GM21367 (cell line): ENCODE data around the gene USP27X.

Experiments
- ATAC-seq: cut with Tn5 transposase; IDR thresholded peaks from one replicate; pipeline ENCODE4 v1.9.1; 2021; ENCODE audit not compliant: unreplicated experiment

The USP27X gene

DNA sequence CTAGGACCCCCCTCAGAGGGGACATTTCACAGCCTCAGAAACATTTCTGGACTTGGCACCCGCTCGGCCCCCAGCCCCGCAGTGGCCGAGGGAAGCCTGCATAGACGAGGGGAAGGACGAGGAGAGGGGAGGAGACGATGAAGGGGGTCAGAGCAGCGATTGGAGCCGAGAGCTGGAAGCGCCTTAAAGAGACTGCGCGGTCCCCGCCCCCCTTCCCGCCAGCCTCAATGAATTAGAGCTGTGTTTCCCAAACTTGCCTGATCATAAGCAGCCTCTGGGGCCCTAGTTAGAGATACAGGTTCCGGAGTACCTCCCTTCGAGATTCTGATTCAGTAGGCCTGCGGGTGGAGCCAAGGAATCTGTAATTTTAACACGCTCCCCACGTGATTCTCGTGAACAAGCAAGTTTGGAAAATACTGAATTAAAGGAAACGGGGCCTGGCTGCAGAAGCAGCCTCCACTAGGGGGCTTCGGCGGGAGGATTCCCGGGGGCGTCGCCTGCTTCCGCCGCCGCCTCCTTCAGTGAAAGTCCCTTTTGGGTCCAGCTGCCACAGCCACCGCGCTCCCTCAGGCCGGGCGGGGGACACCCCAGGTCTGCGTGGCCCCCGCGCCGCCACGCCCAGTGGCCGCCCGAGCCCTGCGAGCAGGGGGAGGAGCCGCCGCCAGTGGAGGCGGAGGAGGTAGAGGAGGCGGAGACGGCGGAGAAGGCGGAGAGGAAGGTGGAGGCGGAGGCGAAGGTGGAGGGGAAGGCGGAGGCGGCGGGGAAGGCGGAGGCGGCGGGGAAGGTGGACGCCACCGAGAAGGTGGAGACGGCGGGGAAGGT, at the start of gene USP27X:
Gene USP27X (plus strand): TSS at position 651 of the 822 bp plus-strand sequence. CDS start 824 bp downstream, outside the sequence.
- peak; percentile 88 for ATAC-seq

DNA sequence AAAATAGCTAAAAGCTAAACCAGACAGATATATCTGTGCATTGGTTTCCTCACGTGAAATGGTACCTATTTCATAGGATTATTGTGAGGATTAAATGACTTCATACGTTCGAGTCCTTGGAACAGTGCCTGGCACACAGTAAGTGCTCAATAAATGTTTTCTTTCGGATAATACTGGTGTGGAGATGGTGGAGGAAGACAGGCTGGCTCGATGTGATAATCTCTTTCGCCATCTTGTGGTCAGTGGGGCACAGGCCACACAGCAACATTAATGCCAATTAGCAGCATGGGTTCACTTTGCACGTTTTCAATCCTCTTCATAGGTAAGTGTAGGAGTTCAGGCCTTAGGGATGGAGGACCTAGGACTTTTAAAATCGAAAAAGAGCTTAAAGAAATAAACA, 40.9 kb upstream of the USP27X start:
- ATAC-seq, result no peak

DNA sequence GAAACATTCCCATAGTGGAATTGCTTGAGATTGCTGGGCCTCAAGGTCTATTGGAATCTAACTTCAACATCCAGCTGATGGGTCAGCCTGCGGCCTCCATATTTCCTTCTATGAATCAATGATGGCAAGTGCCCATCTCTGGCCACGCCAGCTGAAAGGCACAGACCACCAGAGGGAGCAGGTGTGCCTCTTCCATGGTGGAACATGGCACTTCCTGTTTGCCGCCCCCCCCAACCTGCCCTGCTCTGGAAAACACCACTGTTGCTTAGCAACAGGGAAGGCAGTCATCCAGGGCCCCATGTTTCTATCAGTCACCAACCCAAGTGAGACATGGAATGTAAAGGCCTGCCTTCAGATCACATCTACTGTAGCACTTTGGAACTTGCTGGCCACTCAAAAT, 38.6 kb upstream of the USP27X start:
- ATAC-seq, result no peak

DNA sequence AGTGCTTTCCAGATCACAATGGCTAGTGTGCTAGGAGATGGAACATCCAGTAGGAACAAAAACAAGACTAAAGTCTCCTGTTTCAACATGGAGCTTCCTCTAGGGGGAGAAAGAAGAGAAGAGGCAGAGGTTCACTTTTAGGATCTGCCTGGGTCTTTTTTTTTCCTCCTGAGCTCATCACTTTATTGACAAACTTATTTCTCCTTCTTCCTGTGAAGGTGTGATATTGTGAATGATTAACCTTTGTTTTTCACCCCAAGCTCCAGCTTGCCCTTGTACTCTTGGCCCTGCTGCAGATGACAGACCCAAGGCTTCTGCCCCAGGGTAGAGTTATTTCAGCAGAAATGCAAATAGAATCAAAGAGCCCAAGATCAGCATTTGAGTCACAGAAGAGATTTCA, 36.7 kb upstream of the USP27X start:
- no peak for ATAC-seq

DNA sequence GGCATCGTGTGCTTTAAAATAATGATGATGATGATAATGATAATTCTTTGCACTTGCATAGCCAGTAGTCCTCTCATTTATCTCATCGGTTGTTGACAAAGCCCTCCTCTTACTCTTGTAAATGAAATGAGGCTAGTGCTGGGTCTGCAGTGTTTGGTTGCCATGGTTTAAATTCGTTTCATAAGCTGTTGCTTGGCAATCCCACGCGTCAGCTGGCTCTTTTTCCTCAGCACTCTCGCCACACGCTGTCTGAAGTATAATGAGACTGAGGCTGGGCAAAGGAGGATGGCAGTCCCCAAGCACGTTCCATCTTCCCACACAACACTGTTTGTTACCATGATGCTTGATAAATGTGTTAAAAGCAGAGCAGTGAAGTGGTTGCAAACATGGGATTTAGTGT, 34.7 kb upstream of the USP27X start:
- ATAC-seq, result no peak

DNA sequence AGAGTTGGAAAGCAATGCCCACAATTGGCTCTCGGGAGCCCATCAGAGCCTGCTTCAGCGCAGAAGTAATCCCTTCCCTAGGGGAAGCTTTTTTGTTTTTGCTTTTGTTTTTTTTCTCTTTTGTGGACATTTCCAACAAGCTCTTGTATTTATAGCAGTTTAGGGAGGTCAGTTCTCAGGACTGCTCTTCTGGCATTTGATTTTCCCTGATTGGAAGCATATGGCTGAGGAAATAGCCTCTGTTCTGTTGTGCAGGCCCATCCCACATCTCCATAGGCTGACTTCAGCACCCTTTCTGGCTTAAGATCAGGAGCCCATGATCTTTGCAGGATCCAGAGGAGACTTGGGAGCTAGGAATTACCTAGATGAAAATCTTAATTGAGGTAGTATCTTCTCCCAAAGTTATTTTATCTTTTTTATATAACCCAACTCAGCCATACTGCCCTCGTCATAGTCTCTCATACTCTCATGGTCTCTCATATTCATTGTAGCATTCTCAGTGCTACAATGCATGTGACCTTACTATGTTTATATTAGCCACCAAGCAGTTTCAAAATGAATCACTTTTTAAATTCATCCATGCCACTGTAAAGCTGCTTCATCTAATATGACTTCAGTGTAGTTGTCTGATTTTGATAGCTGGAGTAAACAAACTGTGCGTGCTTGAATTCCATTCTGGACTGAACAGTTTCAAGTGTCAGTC, 33.4 kb upstream of the USP27X start:
- no peak for ATAC-seq

DNA sequence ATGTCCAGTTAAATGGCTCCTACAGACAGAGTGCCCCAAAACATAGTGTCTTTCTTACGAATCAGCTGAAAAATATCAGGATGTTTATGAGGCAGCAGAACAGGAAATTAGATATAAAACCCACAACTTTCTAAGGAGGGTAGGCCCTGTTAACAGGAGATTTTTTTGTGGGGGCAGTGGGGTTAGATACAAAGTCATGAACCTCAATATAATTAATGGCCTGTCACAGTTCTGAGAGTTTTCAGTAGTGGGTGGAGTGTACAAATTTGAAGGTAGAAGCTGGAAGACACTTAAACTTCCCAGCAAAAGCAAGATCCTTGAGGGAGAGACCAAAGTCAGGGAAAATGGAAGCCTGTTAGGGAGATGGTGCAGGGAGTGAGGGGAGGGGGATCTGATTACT, 32.8 kb upstream of the USP27X start:
- no peak for ATAC-seq

DNA sequence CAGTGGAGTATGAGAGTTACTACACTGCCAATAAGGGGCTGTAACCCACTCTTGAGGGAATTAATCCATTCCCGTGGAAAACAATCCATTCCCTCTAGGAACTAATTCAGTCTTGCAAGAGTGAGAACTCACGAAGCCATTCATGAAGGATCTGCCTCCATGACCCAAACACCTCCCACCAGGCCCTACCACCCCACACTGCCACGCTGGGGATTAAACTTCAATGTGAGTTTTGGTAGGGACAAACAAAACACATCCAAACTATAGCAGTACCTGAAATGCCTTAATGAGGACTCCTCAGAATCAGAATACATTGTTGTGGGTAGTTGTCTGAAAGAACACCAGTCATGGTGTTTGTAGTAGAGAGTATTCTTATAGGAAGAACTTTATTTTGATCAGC, 31.0 kb upstream of the USP27X start:
- ATAC-seq, result no peak

DNA sequence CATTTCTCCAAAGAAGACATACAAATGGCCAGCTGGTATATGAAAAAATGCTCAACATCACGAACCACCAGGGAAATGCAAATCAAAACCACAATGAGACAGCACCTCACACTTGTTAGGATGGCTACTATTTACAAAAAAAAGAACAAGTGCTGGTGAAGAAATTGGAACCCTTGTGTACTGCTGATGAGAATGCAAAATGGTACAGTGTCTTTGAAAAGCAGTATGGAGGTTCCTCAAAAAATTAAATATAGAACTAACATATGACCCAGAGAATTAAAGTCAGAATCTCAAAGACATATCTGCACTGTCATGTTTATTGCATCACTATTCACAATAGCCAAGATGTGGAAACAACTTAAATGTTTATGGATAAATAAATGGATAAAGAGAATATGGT, 29.3 kb upstream of the USP27X start:
- no peak for ATAC-seq

DNA sequence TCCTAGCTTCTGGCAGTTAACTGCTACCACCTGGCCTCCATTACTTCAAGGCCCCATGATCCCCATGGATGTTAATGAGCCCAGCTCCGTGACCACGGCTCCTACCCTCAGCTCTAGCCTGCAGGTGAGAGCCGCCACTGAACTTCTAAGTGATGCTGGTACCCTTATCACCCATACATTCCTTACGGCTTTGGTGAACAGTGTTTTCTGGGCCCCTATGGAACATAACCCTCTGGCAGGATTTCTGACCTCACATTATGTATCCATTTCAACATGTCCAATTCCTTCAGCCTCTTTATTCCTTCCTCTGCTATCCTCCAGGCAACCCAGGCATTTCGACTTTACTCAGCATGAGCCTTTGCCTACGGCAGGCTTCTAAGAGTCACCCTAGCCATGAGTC, 25.6 kb upstream of the USP27X start:
- ATAC-seq, result no peak

DNA sequence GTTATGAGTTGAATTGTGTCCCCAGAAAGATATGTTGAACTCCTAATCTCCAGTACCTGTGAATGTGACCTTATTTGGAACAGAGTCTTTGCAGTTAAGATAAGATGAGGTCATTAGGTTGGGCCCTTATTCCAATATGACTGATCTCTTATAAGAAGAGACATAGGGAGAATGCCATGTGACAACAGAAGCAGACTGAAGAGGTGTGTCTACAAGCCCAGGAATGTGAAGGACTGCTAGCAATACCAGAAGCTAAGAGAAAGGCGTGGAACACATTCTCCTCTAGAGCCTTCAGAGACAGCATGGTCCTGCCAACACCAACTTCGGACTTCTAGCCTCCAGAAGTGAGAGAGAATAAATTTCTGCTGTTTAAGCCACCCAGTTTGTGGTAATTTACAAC, 22.5 kb upstream of the USP27X start:
- no peak for ATAC-seq

DNA sequence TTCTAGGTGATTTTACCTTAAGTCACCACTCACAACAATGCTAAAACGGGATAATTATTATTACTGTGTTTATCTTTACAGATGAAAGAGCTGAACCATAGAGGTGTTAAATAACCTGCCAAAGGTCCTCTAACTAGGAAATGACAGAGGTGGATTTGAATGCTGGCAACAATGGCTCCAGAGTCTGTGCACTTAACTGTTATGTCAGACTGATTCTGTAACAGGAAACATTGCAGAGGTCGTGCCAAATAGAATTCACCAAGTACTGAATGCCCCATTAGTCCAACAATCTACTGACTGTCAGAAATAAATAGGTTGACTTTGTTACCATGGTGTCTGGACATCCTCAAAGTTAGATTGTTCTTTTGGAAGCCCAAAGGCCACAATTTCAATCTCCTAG, 20.9 kb upstream of the USP27X start:
- ATAC-seq, result no peak

DNA sequence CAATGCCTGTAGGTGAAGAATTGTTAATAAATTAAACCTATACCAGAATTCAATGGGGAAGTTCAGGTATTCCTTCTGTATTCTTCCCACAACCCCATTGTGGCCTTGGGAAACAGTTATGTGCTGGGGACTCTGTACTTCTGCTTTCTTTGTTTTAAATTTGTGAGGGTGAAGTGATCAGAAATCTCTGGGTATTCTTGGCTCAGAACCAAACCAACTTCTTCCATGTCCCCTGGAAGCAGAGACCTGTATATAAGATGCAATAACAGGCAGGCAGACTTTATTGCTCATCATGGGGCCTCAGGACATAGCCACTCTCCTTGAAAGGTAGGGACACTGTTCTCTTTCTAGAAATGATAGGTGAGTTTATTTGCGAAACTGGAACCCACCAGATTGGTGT, 19.8 kb upstream of the USP27X start:
- ATAC-seq, result no peak

DNA sequence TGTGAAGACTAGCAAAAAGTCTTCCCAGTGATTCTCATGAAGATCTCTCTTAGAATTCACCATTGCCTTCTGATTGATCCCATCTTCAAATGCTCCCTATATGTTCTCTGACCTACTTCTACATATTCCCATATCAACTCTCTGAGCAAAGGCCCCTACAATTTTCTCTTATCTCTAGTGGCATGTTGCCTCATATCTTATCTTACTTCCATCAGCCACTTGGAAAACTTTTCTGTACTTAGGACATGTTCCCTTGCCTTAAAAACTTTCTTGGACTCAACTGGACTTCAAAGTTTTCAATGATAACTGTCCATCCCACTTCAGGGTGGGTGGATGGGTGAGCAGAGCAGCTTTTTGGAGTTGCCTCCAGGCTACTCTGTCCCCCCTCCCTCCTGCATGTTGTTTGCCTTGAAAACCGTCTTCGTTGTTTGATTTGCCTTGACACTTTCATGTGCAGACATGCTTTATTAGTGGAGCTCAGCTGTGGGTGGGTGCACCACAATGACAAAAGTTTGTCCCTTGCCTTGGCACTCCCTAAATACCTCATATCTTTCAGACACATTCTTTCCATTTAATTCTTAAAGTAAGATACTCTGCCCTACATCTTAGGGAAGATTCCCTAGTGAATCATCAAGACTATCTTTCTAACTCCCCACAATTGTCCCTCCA, 18.3 kb upstream of the USP27X start:
- ATAC-seq, result no peak

DNA sequence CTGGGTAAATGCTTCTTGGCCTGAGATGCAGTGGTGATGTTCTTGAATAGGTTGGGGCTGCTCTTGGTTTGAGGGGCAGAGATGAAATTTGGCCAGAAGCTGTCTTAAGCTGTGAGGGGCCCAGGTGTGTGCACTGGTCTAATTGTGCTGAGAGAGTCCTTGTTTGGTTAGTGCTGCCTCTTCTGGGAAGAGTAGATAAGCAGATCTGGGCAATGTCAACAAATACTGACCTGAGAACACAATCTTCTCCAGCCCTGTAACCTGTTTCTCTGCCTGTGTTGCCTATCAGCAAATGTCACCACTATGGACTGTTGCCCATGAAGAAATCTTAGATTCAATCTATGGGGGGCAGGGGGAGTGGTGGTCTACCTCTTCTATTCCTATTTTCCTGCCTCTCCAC, 17.2 kb upstream of the USP27X start:
- ATAC-seq, result no peak

DNA sequence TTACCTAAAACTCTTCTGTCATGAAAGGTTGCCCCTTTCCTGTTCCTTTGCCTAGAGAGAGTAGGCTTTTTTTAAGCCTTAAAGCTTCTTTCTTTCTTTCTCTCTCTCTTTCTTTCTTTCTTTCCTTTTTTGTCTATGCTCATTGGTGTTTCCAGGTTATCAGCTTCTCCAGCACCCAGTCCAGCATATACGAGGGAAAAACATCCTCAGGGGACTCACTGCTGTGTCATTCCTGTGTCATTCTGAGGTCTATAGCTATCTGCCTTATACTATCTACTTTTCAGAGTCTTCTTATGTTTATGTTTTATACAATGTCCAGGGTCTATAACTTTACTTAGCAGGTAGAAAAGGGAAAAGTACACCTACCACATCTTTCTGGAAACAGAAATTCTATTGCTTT, 10.5 kb upstream of the USP27X start:
- no peak for ATAC-seq

DNA sequence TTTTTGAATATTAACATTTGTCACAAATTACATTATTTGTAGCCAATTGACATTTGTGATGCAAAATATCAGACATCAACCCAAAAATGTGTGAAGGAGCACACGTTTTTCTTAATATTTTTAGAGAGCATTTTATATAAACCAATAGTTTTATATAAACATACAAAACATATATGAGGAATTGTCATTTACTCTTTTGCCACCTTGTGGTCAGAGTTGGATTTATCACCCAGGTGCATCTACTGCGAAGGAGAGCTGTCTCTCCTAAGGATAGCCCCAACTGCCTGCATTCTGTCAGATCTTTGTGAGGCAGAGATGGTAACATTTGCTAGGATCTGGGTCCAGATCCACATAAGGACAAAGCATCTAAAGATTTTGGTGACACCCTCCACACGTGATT, 2.5 kb upstream of the USP27X start:
- no peak for ATAC-seq

DNA sequence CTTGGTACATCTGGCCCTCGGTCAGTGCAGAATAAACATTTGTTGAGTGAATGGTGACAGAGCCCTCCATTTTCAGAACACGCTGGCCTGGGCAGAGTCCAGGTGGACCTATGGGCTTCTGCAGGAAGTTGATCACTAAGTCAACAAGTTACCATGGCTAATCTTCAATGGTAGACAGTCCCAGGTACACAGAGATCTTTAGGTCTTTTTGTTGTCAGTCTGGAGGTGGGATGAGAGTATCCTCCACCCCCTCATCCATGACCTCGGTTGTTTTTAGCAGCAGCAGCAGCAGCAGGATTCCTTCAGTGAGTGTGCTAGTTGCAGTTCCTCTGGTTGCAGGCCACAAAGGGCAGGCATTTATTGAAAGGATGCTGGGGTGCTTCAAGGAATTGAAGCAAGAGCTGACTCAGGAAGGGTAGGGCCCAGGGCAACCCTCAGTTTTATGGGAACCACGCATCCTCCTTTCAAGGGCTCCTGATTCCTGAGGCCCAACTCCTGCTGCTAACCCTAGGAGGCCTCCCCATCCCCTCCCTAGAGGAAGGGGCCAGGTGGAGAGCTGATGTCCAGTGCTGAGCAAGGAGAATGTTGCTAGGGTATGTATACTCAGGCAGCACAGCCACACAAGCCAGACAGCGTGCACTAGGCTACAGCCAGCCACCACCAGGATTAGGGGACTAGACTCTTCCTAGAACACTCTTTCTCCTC, 1.7 kb upstream of the USP27X start:
- ATAC-seq, result no peak

DNA sequence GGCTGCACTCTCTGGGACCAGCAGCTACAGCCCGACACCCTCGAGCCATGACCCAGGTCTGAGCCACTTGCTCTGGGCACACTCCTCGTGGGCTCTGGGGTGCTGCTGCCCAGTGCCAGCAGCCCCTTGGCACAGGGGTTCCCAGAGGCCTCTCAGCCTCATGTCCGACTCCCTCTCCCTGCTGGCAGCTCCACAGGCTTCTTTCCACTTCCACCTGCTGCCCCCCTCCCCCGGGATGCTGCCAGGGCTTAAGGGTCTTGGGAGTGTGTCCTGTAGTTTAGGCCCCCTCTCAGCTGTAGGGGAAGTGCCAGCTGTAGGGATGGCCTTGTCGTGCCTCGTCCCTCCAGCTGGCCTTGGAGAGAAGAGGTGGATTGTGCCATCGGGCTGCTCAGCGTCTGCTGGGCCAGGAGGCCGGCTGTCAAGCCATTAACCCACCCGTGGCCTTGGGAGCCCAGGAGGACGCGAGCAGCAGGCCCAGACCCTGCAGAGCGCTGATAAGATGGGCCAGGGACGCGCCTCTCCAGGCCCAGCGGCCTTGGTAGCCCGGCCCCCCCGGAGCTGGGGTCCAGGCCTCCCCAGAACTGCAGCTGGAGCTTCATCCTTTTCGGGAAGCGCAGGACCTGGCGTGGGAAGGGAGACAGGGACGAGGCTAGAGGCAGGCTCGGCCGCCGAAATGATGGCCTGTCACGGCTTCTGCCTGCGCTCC, 1.0 kb upstream of the USP27X start:
- no peak for ATAC-seq

DNA sequence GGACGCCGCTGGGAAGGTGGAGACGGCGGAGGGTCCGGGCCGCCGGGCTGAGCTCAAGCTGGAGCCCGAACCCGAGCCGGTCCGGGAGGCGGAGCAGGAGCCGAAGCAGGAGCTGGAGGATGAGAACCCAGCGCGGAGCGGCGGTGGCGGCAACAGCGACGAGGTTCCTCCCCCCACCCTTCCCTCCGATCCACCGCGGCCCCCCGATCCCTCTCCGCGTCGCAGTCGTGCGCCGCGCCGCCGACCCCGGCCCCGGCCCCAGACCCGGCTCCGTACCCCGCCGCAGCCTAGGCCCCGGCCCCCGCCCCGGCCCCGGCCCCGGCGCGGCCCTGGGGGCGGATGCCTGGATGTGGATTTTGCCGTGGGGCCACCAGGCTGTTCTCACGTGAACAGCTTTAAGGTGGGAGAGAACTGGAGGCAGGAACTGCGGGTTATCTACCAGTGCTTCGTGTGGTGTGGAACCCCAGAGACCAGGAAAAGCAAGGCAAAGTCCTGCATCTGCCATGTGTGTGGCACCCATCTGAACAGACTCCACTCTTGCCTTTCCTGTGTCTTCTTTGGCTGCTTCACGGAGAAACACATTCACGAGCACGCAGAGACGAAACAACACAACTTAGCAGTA, 483 bp downstream of the USP27X start:
- no peak for ATAC-seq
